HUES64 (cell line): ENCODE data around the gene MAL.

Experiments used
- H3K27ac ChIP-seq: 2 replicates; pipeline ENCODE4 v1.7.0; 2013; ENCODE audit warnings: low read depth, low read length, inconsistent platforms
- H3K27me3 ChIP-seq: 2 replicates; pipeline ENCODE4 v1.6.1; 2013; ENCODE audit warnings: mild to moderate bottlenecking, low read length; ENCODE audit not compliant: insufficient read depth
- H3K36me3 ChIP-seq: 2 replicates; pipeline ENCODE4 v1.6.1; 2013; ENCODE audit warnings: mild to moderate bottlenecking, low read length; ENCODE audit not compliant: insufficient read depth
- H3K4me1 ChIP-seq: 2 replicates; pipeline ENCODE4 v1.6.1; 2013; ENCODE audit warnings: mild to moderate bottlenecking, low read length, moderate library complexity; ENCODE audit not compliant: insufficient read depth
- H3K4me3 ChIP-seq: 2 replicates; pipeline ENCODE4 v1.5.1; 2013; ENCODE audit warnings: mild to moderate bottlenecking, low read length, moderate library complexity
- H3K9ac ChIP-seq: 2 replicates; pipeline ENCODE4 v1.6.1; 2013; ENCODE audit warnings: mild to moderate bottlenecking, low read depth, low read length
- H3K9me3 ChIP-seq: 2 replicates; pipeline ENCODE4 v1.6.1; 2013; ENCODE audit warnings: low read depth, low read length; ENCODE audit not compliant: insufficient read depth
- WGBS: fragments of 150-250, 120-280 bp; methylation state at CpG from one replicate; pipeline ENCODE4 v1.1.7; 2013; ENCODE audit warnings: missing lambda C conversion rate; 5-methylcytosine and 5-hydroxymethylcytosine counted together

Gene MAL

DNA sequence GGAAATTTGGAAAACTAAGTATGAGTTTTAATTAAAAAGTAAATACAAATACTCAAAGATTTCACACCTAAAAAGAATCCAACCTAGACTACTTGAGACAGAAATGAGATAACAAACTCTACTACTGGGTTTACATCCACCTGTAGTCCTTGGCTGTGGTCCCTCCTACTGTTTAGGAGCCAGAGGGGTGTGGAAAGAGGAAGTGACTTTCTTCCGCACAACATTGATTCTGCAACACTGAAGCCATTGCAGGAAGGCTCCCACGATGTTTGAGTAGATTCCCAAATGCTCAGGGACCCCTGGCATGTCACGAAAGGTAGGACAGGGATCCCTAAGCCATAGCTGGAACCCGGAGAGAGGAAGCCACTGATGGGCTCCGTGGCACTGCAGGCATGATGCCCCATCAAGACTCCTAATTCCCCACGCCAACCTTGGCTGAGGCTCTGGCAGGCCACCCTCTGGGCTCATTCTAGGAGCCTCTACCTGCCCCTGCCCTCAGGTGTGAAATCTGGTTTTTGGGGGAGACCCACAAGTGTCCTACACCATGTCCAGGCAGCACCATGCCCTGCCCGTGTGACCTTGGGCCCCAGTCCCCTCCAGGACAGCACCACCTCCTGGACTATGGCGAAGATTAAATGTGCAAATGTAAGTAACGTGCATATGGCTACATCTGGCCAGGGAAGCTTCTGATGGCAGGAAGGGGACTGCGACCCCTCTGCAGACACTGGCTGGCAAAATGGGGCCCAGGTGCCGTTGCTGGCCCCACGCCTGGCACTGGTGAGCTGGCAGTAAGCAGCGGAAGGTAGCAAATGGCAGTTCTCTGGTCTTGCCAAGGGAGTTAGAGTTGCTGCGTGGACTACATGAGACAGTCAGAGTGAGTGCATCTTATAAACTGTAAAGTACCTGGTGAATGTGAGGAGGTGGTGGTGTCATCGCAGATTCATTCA is 38.2 kb upstream of the MAL start:
- WGBS = 88% methylated on average over 14 of the region's 15 CpGs
- no peaks in the 10 kb centered on the region for H3K9me3 ChIP-seq
- no peaks in the 10 kb centered on the region for H3K36me3 ChIP-seq
- no peak overlapping the region for H3K4me3 ChIP-seq
- no peak overlapping the region for H3K9ac ChIP-seq
- H3K27me3 ChIP-seq = no peaks in the 10 kb centered on the region
- H3K27ac ChIP-seq = no peak overlapping the region
- no peaks in the 10 kb centered on the region for H3K4me1 ChIP-seq

- no peak overlapping the region for H3K9ac ChIP-seq
- no peaks in the 10 kb centered on the region for H3K4me1 ChIP-seq
- H3K36me3 ChIP-seq = no peaks in the 10 kb centered on the region
- no peaks in the 10 kb centered on the region for H3K9me3 ChIP-seq
- H3K27me3 ChIP-seq = no peaks in the 10 kb centered on the region
- no peak overlapping the region for H3K27ac ChIP-seq
- H3K4me3 ChIP-seq = no peak overlapping the region
These were observed 34.6 kb upstream of the MAL start for GRCh38 chr2:94990956-94991355.

GRCh38 chr2:94992360-94992759 is 33.1 kb upstream of the MAL start:
- Histone ChIP-seq H3K36me3 (no peaks in the 10 kb centered on the region), H3K27ac (no peak overlapping the region), H3K9me3 (no peaks in the 10 kb centered on the region), H3K27me3 (no peaks in the 10 kb centered on the region), H3K9ac (no peak overlapping the region), H3K4me3 (no peak overlapping the region), H3K4me1 (no peaks in the 10 kb centered on the region)
- 89% methylated on average over 5 of the region's 5 CpGs for WGBS

- H3K9ac ChIP-seq = no peak overlapping the region
- no peak overlapping the region for H3K27ac ChIP-seq
- H3K4me1 ChIP-seq = no peaks in the 10 kb centered on the region
- 91% methylated on average over 31 of the region's 31 CpGs for WGBS
- no peaks in the 10 kb centered on the region for H3K9me3 ChIP-seq
- H3K4me3 ChIP-seq = no peak overlapping the region
- no peaks in the 10 kb centered on the region for H3K36me3 ChIP-seq
- no peaks in the 10 kb centered on the region for H3K27me3 ChIP-seq
These were observed 32.1 kb upstream of the MAL start for GRCh38 chr2:94993176-94994062.

DNA sequence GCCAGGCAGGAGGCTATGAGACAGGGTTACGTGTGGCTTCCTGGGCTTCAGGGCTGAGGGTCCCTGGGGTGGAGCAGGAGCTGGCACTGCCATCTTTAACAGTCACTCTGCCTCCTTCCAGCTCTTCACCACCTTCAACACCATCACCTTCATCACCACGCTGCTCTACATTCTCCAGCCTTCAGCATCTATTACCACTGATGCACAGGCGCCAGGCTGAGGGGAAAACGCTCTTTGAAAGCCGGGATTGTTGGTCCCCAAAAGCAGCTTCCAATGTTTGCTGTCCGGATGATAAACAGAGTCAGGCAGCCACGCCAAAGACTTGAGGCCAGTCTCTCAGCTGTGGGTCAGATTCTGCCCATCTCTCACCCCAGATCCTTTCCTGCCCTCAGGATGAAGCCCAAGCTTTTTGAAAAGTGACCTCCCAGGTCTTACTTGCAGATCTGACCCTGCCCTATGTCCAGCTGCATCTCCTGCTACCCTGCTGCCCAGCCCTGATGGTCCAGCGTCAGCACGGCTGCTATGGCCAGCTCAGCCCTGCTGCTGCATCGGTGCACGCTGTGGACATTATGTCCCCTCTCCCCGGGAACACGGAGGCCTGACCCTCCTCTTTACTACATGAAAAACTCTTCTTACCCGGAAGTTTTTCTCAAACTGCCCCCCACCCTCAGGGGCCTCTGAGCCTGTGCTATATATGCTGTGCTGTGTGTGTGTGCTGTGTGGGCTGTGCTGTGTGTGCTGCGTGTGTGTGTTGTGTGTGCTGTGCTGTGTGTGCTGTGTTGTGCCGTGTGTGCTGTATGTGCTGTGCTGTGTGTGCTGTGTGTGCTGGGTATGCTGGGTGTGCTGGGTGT is 31.2 kb upstream of the MAL start:
- Histone ChIP-seq H3K9me3 (no peaks in the 10 kb centered on the region), H3K9ac (no peak overlapping the region), H3K27ac (no peak overlapping the region), H3K4me3 (no peak overlapping the region), H3K36me3 (no peaks in the 10 kb centered on the region), H3K4me1 (no peaks in the 10 kb centered on the region), H3K27me3 (no peaks in the 10 kb centered on the region)
- 86% methylated on average over 15 of the region's 16 CpGs for WGBS

- H3K4me1 ChIP-seq = no peaks in the 10 kb centered on the region
- no peaks in the 10 kb centered on the region for H3K36me3 ChIP-seq
- H3K9ac ChIP-seq = no peak overlapping the region
- H3K9me3 ChIP-seq = no peaks in the 10 kb centered on the region
- WGBS = 95% methylated on average over 2 of the region's 3 CpGs
- H3K27me3 ChIP-seq = no peaks in the 10 kb centered on the region
- no peak overlapping the region for H3K27ac ChIP-seq
- no peak overlapping the region for H3K4me3 ChIP-seq
These were observed 30.5 kb upstream of the MAL start for GRCh38 chr2:94994914-94995552.

GRCh38 chr2:94995553-94996304 is 29.8 kb upstream of the MAL start:
- Histone ChIP-seq H3K36me3 (no peaks in the 10 kb centered on the region), H3K27me3 (no peaks in the 10 kb centered on the region), H3K27ac (no peak overlapping the region), H3K4me3 (no peak overlapping the region), H3K9ac (no peak overlapping the region), H3K9me3 (no peaks in the 10 kb centered on the region), H3K4me1 (no peaks in the 10 kb centered on the region)
- WGBS = 71% methylated on average over 7 of the region's 7 CpGs

DNA sequence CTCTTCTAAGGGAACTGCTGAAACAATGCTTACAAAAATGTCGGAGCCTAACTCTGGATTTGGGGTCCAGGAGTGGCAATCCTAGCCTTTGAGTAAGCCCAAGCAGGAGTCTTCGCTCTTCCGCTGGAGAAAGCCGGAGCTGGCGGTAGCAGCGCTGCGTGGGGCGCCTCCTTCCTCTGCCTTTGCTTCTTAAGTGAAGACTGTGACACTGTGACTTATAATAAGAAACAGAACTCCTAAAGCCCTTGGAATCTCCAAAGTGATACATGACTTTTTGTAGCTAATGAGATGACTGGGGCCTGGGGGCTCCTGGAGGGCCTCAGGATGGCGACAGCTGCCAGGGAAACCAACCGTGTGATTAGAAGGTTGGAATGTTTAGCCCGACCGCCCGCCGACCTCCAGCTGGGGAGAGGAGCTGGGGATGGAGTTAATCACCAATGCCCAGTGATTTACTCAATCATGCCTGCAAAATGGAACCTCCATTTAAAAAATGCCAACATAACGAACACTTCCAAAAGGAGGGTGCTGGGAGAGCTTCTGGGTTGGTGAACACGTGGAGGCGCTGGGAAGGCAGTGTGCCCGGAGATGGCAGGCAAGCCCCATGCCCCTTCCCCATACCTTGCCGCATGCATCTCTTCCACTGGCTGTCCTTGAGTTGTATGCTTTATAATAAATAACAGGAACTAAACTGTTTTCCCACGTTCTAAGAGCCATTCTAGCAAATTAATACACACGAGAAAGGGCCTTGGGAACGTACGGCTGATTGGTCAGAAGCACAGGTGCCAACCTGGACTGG is 29.0 kb upstream of the MAL start:
- 85% methylated on average over 22 of the region's 23 CpGs for whole genome bisulfite sequencing
- Histone ChIP-seq H3K9me3 (no peaks in the 10 kb centered on the region), H3K4me3 (no peak overlapping the region), H3K4me1 (no peaks in the 10 kb centered on the region), H3K27ac (no peak overlapping the region), H3K27me3 (no peaks in the 10 kb centered on the region), H3K36me3 (no peaks in the 10 kb centered on the region), H3K9ac (no peak overlapping the region)

GRCh38 chr2:94997981-94998930 is 27.3 kb upstream of the MAL start:
- 84% methylated on average over 54 of the region's 54 CpGs for WGBS
- H3K4me3 ChIP-seq = peak overlapping the region; percentile 14; the same call in 1 of the 2 replicates
- no peaks in the 10 kb centered on the region for H3K36me3 ChIP-seq
- H3K27ac ChIP-seq = no peak overlapping the region
- H3K9ac ChIP-seq = no peak overlapping the region
- H3K4me1 ChIP-seq = no peaks in the 10 kb centered on the region
- H3K9me3 ChIP-seq = no peaks in the 10 kb centered on the region
- H3K27me3 ChIP-seq = no peaks in the 10 kb centered on the region
